B cell (primary cell): ENCODE data around the gene HADHB. TPM values are rescaled to one million over a fixed set of nuclear protein-coding genes. Genes with fewer than 3 reads are reported as not detected.

Source experiments
- ATAC-seq: fragments of 200-7000 bp; cut with Tn5 transposase; one replicate; pipeline ENCODE4 v1.10.0; 2021; ENCODE audit warnings: low read depth, mild to moderate bottlenecking, moderate number of reproducible peaks, moderate library complexity
- CTCF ChIA-PET: fragments of 350-600 bp; sonication (Branson Sonifier 250); formaldehyde crosslinking; loops from one replicate; lab custom pipeline; 2021; ENCODE audit warnings: antibody characterized with exemption, inconsistent platforms; lab: Charles Lee
- POLR2A ChIA-PET: fragments of 350-600 bp; sonication (Branson Sonifier 250); formaldehyde crosslinking; loops from one replicate; lab custom pipeline; 2021; ENCODE audit warnings: antibody characterized with exemption; lab: Charles Lee
- DNase-seq: peaks from one replicate; pipeline ENCODE4 v3.0.0; 2013
- H2AFZ ChIP-seq: 2 replicates; pipeline ENCODE4 v1.6.1; 2012; ENCODE audit warnings: mild to moderate bottlenecking, low read depth, low read length; ENCODE audit not compliant: insufficient read depth, poor library complexity, severe bottlenecking
- H3K27ac ChIP-seq, 2 donors: 1 replicate in 1 of 2; 2 replicates in 1 of 2; pipeline ENCODE4 v1.5.1; 2012 to 2013; ENCODE audit warnings: low read length in 2 of 2, mild to moderate bottlenecking in 2 of 2, moderate library complexity in 1 of 2
- H3K27me3 ChIP-seq, 4 experiments: fragments of 200-600 bp in 1 of 4; sonication (generic) in 1 of 4; replicated peaks in 1 of 4; 1 replicate in 2 of 4; 2 replicates in 2 of 4; pipeline versions ENCODE4 v1.6.1 to v1.7.0; 2013 to 2016; ENCODE audit warnings: low read length in 3 of 4, mild to moderate bottlenecking in 2 of 4, mixed read lengths in 1 of 4, moderate library complexity in 1 of 4; ENCODE audit not compliant: insufficient read depth in 4 of 4, control insufficient read depth in 3 of 4; ENCODE audit errors: control extremely low read depth in 1 of 4
- H3K36me3 ChIP-seq, 2 experiments: replicated peaks in 1 of 2; 1 replicate in 1 of 2; 2 replicates in 1 of 2; pipeline versions ENCODE4 v1.6.1 to v1.7.1; 2013; ENCODE audit warnings: low read length in 1 of 2; ENCODE audit not compliant: insufficient read depth in 2 of 2, control insufficient read depth in 1 of 2; ENCODE audit errors: control extremely low read depth in 1 of 2, extremely low read depth in 1 of 2
- H3K4me1 ChIP-seq, 2 donors: fragments of 200-600 bp in 1 of 2; sonication (generic) in 1 of 2; 1 replicate in 1 of 2; 2 replicates in 1 of 2; pipeline versions ENCODE4 v1.5.1 to v1.6.1; 2013 to 2017; ENCODE audit warnings: low read length in 2 of 2; ENCODE audit not compliant: control insufficient read depth in 2 of 2, insufficient read depth in 2 of 2
- H3K4me2 ChIP-seq: replicated peaks from 2 replicates; pipeline ENCODE3; 2012; ENCODE audit warnings: mild to moderate bottlenecking, low read depth, low read length; ENCODE audit not compliant: poor library complexity, severe bottlenecking
- H3K4me3 ChIP-seq, 5 experiments: fragments of 200-600 bp in 1 of 5; sonication (generic) in 1 of 5; 1 replicate in 3 of 5; 2 replicates in 2 of 5; pipeline versions ENCODE4 v1.5.1 to v1.7.0; 2011 to 2016; ENCODE audit warnings: low read length in 4 of 5, mild to moderate bottlenecking in 4 of 5, low read depth in 2 of 5, control low read depth in 1 of 5, moderate library complexity in 1 of 5; ENCODE audit not compliant: insufficient read depth in 1 of 5; ENCODE audit errors: control extremely low read depth in 1 of 5, extremely low read depth in 1 of 5
- H3K79me2 ChIP-seq: fragments of 200-600 bp; sonication (generic); one replicate; pipeline ENCODE4 v1.6.0; 2016; ENCODE audit warnings: low read length; ENCODE audit not compliant: control insufficient read depth, insufficient read depth
- H3K9ac ChIP-seq: fragments of 200-600 bp; sonication (generic); 2 replicates; pipeline ENCODE4 v1.6.1; 2017; ENCODE audit warnings: mild to moderate bottlenecking, low read length, moderate library complexity
- H3K9me3 ChIP-seq, 3 donors: one replicate each; pipeline versions ENCODE4 v1.6.1 to v1.7.1; 2013; ENCODE audit warnings: low read length in 2 of 3; ENCODE audit not compliant: control insufficient read depth in 2 of 3, insufficient read depth in 1 of 3; ENCODE audit errors: control extremely low read depth in 1 of 3
- H4K20me1 ChIP-seq: 2 replicates; pipeline ENCODE4 v1.6.0; 2012; ENCODE audit warnings: mild to moderate bottlenecking, low read length; ENCODE audit not compliant: insufficient read depth, control insufficient read depth, poor library complexity, severe bottlenecking
- H3K27ac Mint-ChIP-seq: one replicate; pipeline ENCODE4 v1.8.0; 2021; ENCODE audit warnings: mixed read lengths
- H3K27me3 Mint-ChIP-seq: one replicate; pipeline ENCODE4 v1.8.0; 2021; ENCODE audit warnings: mixed read lengths
- H3K4me1 Mint-ChIP-seq: one replicate; pipeline ENCODE4 v1.8.0; 2021; ENCODE audit warnings: mixed read lengths
- H3K4me3 Mint-ChIP-seq: one replicate; pipeline ENCODE4 v1.8.0; 2021; ENCODE audit warnings: mixed read lengths
- H3K9me3 Mint-ChIP-seq: one replicate; pipeline ENCODE4 v1.8.0; 2022; ENCODE audit warnings: mixed read lengths; ENCODE audit not compliant: insufficient read depth
- EZH2 ChIP-seq: IDR thresholded peaks from 2 replicates; pipeline ENCODE4 v1.6.1; 2012; ENCODE audit warnings: borderline replicate concordance, low read depth, mild to moderate bottlenecking, moderate library complexity, low read length; ENCODE audit not compliant: insufficient read depth, poor library complexity, severe bottlenecking
- WGBS: methylation state at CpG from one replicate; pipeline ENCODE4 v1.1.5; 2013; ENCODE audit warnings: missing lambda C conversion rate; ENCODE audit not compliant: insufficient coverage; 5-methylcytosine and 5-hydroxymethylcytosine counted together
- intact Hi-C: fragments of 100-400 bp; cut with micrococcal nuclease; formaldehyde crosslinking; loops from one replicate; pipeline ENCODE4 v1.10.0; 2022
- polyA plus RNA-seq: library from polyadenylated mRNA; depleted of rRNA; stranded (reverse); fragments of >200 nt; gene quantifications from 2 replicates; pipeline ENCODE4 v1.2.3, GENCODE V29; 2012
- total RNA-seq, 2 donors: library from RNA; stranded (reverse); fragments of 120-200 nt in 1 of 2; gene quantifications; 1 replicate in 1 of 2; 2 replicates in 1 of 2; pipeline versions ENCODE4 v1.2.3 to v1.2.4, GENCODE V29; 2013 to 2022
- TF ChIP-seq, protein P1 (sequence below): fragments of 200-600 bp; IDR thresholded peaks from one replicate; pipeline ENCODE4 v1.8.0; 2022; ENCODE audit warnings: antibody characterized with exemption, mild to moderate bottlenecking

Gene HADHB
- total and polyA plus RNA-seq, 2 donors (not counting 1 experiment from before 2014, with no cell fraction given) = 40.6 to 64.2 TPM

DNA sequence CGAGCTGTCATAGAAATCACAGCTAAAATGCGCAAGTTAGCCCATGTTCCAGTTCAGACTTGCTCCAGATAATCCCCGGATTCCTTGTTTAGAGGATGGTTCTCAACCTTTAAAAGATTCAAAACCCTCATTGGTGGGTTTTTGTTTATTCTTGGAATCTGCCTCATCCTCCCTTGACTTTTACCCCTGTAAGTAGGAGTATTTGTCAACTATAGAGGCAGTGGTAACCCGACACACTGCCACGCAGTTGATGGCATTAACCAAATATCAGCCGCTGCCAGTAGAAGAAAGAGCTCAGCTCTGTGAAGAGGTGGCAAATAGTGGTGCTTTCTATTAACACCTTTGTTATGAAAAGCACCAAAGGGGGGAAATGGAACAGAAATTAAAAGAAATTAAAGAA lies 60.8 kb downstream of the HADHB start:
- Histone ChIP-seq H3K79me2 (peaks cover 7% of the 10 kb centered on the region), H3K27me3 (no peaks in the 10 kb centered on the region), H3K36me3 (peaks cover 0 to 6% of the 10 kb centered on the region in 2 experiments), H3K9me3 (no peaks in the 10 kb centered on the region), H3K4me3 (no peak overlapping the region), H3K27ac (no peak overlapping the region), H4K20me1 (no peaks in the 10 kb centered on the region), H3K4me1 (peaks cover 2 to 3% of the 10 kb centered on the region in 2 donors), H3K4me2 (no peak overlapping the region), H3K9ac (no peak overlapping the region), H2AFZ (no peak overlapping the region)
- ATAC-seq (no peak), DNase-seq (no peak)
- no peaks in the 10 kb centered on the region for H3K4me1 Mint-ChIP-seq
- intact Hi-C loops = no loop called here
- H3K27ac Mint-ChIP-seq = no peak overlapping the region
- no peak overlapping the region for H3K4me3 Mint-ChIP-seq
- no peaks in the 10 kb centered on the region for H3K9me3 Mint-ChIP-seq
- ChIA-PET CTCF (interaction anchor here (0.7 kb wide), 1 partner anchor 223 kb away, joined by 3 read pairs; no protein-coding TSS in a partner anchor), POLR2A (no interaction called here)
- 93% methylated on average over 2 of the region's 6 CpGs for WGBS
- no peaks in the 10 kb centered on the region for H3K27me3 Mint-ChIP-seq
- TF ChIP-seq EZH2 = no peak
- TF ChIP-seq, protein P1, sequence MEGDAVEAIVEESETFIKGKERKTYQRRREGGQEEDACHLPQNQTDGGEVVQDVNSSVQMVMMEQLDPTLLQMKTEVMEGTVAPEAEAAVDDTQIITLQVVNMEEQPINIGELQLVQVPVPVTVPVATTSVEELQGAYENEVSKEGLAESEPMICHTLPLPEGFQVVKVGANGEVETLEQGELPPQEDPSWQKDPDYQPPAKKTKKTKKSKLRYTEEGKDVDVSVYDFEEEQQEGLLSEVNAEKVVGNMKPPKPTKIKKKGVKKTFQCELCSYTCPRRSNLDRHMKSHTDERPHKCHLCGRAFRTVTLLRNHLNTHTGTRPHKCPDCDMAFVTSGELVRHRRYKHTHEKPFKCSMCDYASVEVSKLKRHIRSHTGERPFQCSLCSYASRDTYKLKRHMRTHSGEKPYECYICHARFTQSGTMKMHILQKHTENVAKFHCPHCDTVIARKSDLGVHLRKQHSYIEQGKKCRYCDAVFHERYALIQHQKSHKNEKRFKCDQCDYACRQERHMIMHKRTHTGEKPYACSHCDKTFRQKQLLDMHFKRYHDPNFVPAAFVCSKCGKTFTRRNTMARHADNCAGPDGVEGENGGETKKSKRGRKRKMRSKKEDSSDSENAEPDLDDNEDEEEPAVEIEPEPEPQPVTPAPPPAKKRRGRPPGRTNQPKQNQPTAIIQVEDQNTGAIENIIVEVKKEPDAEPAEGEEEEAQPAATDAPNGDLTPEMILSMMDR = no peak

DNA sequence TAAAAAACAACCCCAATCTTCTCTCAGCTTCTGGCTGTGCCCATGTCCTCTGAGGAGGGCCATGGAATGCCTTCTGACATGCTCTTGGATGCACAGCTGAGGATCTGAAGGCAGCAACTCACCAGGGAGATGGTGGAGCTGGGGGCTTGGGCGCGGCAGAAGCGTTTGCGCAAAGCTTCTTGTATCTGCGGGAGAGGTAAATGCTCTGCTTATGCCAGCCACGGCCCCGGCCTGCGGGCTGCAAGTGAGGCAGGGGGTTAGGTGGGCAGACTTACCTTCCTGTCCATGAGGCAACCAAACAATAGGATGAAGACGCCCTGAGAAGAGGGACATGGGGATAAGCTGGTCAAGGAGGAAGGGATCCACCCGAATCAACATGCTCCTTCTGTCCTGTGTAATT lies 65.2 kb downstream of the HADHB start:
- CTCF ChIA-PET = no interaction called here

More for the DNA sequence above, 65.2 kb downstream of the HADHB start:
- Histone ChIP-seq H3K36me3 (no peaks in the 10 kb centered on the region), H3K4me3 (no peak overlapping the region), H3K79me2 (no peaks in the 10 kb centered on the region), H3K9me3 (no peaks in the 10 kb centered on the region), H3K9ac (no peak overlapping the region), H3K27me3 (no peaks in the 10 kb centered on the region), H3K4me2 (no peak overlapping the region), H3K4me1 (no peaks in the 10 kb centered on the region), H3K27ac (no peak overlapping the region), H2AFZ (no peak overlapping the region), H4K20me1 (no peaks in the 10 kb centered on the region)
- ATAC-seq (no peak), DNase-seq (no peak)
- H3K4me1 Mint-ChIP-seq = no peaks in the 10 kb centered on the region
- no peak overlapping the region for H3K4me3 Mint-ChIP-seq
- no peak overlapping the region for H3K27ac Mint-ChIP-seq
- WGBS = 92% methylated on average over 8 of the region's 10 CpGs
- TF ChIP-seq, protein P1 = no peak
- no peak for TF ChIP-seq EZH2
- no peaks in the 10 kb centered on the region for H3K27me3 Mint-ChIP-seq
- H3K9me3 Mint-ChIP-seq = no peaks in the 10 kb centered on the region
- POLR2A ChIA-PET = no interaction called here
- intact Hi-C loops = no loop called here
